HG03108 (cell line): ENCODE results near the gene TTC28.

Experiments used
- ATAC-seq: cut with Tn5 transposase; IDR thresholded peaks from one replicate; pipeline ENCODE4 v1.9.1; 2021; ENCODE audit warnings: moderate library complexity; ENCODE audit not compliant: unreplicated experiment

TTC28 gene

GRCh38 chr22:28412109-28412508 is 267.5 kb downstream of the TTC28 start:
- ATAC-seq = no peak

DNA sequence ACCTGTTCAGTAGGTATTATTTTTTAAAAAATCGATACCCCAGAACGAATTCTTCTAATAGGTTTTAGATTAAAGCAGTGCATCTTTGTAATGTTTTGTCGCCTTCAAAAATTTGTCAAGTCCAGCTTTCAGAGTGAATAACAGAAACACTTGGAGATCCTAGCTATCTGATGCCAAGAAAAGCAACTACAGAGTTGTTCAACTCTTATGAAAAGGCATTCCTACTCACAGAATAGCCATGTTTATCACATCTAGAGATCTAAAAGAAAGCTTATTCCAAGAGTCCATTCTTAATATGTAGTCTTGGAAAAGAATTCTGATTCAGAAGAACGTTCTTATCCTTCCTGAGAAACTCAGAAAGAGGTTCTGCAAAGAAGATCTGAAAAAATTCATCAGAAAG is 268.5 kb downstream of the TTC28 start:
- no peak for ATAC-seq

DNA sequence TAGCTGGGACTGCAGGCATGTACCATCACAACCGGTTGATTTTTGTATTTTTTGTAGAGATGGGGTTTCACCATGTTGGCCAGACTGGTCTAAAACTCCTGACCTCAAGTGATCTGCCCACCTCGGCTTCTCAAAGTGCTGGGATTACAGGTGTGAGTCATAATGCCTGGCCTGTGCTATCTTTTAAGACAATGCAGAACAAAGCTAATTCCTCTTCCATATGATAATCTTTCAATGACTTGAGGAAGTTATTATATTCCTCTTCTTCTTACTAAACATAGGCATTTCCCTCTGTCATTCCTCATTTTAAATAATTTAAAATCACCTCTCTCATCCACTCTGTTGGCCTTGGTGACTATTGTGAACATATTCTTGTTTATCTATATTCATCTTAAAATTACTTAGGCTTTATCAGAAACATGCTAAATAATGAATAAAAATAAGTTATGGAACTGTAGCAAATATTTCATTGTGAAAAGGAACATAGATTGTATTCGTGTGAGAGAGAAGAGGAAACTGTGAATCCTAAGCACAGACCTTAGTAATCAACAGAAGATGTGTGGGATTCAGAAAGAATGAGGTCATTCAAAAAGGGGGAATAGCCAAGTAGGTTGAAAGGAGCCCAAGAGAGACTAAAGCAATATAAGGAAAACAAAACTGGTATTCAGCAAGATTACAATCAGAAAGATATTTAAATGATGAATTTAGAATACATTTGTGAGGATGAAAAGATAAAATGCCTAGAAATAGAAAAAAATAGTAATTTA is 269.4 kb downstream of the TTC28 start:
- ATAC-seq = no peak

- no peak for ATAC-seq
Observed at GRCh38 chr22:28408709-28409108, 270.9 kb downstream of the TTC28 start.

- no peak for ATAC-seq
Observed at GRCh38 chr22:28407645-28408044, 272.0 kb downstream of the TTC28 start.

DNA sequence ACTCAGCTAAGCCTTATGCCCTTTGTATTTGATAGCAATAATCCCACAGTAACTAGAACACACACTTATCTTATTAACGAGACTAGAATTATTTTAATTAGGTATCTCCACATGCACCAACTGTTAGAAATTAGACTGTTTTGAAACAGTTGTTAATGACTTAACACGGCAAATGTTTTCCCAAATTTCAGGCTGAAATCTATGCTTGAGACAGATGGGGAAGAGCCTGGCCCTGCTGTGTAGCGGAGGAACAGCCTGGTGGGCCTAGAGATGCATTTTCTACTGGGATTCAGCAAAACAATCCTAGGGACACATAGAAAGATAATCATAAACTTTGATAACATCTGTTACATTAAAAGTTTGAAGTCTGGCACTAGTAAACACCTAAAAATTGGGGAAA is 273.4 kb downstream of the TTC28 start:
- no peak for ATAC-seq

DNA sequence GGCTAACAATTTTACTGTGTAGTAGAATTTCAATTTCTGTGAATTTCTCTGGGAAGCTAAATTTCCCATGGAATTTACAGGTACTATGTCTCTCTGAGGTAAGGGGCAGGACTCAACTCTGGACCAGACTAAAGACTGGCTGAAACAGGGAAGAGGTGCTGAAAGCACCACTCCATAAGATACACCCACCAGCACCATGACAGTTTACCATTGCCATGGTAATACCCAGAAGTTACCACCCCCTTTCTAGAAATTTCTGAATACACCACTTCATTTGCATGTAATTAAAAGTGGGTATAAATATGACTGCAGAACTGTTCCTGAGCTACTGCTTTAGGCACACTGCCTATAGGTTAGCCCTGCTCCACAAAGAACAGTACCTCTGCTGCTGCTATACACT is 274.1 kb downstream of the TTC28 start:
- ATAC-seq = no peak

DNA sequence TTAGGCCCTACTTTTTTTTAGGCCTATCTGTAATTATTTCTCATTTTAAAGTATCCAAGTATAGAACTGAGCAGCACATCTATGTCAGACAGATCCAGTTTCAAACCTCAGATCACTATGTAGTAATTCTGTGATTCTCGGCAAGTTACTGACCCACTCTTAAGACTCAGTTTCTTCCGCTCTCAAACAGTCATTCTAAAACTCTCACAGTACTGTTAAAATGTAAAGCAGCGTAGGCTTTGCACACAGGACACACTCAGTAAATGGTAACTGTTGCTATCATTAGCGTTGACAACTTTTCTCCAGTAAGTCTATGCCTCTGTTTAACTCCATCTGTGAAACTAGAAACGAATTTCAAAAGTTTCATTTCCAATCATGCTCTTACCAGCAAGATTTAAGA is 277.1 kb downstream of the TTC28 start:
- ATAC-seq = no peak

DNA sequence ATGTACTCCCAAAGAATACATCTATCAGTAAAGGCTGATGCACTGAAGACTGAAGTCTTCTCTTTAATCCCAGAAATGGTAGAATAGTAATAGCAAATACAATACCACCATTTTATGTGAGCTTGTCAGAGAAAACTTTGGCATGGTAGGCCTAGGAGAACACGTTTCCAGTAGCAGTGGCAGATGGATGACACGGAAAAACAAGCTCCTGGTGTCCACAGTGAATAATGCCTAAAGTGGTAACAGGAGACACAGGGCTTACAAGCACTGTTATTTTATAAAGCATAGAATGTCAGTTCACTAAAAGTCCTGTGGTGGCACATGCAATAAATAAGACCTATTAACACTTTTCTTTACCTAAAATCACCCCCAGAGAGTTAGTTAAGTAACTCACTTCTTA is 277.6 kb downstream of the TTC28 start:
- no peak for ATAC-seq

GRCh38 chr22:28398981-28399380 is 280.7 kb downstream of the TTC28 start:
- ATAC-seq = no peak

- no peak for ATAC-seq
Observed at GRCh38 chr22:28398355-28398754, 281.3 kb downstream of the TTC28 start.

- ATAC-seq = no peak
Observed at GRCh38 chr22:28397306-28397705, 282.3 kb downstream of the TTC28 start.

GRCh38 chr22:28395920-28396753 is 283.5 kb downstream of the TTC28 start:
- no peak for ATAC-seq

GRCh38 chr22:28395520-28395919 is 284.1 kb downstream of the TTC28 start:
- no peak for ATAC-seq

DNA sequence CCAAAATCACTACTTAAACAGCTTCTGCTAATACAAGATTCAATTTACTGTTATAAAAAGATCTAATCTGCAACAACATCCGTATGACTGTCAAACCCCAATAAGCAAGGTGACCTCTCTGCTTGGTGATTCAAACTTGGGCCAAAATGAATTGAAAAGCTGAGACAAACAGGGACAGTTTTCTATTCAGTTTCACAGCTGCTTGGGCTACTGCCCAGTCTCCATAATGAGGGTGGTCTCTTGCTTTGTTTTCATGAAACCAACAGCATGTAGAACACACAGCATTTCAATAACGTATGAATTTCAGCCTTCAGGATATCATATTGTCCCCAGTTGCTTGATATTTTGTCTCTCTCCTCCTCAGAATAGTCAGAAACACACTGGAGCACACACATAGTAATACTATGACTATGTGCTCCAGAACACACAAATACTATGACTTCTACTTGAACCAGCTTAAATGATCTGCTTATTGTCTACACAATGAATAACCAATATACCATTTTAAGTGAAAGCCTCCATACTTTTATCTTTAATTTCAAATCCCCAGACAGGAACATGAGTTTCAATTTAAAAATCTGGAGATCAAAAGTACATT is 285.0 kb downstream of the TTC28 start:
- no peak for ATAC-seq

GRCh38 chr22:28381429-28382167 is 298.0 kb downstream of the TTC28 start:
- ATAC-seq = no peak

- no peak for ATAC-seq
Observed at GRCh38 chr22:28379951-28380350, 299.7 kb downstream of the TTC28 start.

DNA sequence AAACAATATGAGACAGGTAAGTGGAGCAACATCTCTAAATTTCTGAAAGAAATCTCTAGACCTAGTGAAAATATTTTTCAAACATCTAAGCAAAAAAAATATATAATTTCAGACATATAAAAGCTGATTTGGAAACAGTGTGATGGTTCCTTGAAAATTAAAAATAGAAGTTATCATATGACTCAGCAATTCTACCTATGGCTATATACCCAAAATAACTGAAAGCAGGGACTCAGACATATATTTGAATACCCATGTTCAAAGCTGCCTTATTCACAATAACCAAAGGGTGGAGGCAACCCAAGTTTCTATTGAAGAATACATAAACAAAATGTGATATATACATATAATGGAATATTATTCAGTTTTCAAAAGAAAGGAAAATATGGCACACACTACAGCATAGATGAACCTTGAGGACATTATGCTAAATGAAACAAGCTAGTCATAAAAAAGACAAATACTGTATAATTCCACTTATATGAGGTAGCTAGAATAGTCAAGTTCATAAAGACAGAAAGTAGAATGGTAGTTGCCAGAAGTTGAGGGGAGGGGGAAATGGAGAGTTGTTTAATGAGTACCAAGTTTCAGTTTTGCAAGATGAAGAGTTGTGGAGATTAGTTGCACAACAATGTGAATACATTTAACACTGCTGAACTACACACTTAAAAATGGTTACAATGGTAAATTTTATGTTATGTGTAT is 300.4 kb downstream of the TTC28 start:
- no peak for ATAC-seq

DNA sequence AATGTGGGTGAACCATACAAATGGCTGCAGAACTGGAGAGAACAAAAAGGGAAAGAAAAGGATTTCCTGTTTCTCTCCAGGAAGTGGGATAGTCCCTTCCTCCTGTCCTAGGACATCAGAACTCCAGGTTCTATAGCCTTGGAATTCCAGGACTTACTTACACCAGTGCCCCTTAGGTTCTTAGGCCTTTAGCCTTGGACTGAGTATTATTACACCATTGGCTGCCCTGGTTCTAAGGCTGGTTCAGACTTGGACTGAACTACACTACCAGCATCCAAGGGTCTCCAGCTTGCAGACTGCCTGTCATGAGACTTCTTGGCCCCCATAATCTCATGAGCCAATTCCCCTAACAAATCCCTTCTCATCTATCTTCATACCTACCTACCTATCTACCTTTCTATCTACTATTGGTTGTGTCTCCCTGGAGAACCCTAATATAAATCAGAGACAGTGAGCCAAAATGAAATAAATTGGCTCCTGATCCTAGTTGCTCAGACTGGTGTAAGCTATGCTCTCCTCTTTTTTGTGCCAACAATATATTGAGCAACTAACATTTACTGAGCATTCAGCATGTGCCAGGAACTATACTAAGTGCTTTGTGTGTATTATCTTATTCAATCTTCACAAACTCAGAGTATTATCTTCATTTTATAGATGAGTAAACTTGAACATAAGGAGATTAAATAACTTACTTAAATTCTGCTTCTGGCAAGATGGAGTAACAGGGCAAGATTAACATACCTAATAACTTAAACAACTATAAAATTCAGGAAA is 303.7 kb downstream of the TTC28 start:
- ATAC-seq = no peak

DNA sequence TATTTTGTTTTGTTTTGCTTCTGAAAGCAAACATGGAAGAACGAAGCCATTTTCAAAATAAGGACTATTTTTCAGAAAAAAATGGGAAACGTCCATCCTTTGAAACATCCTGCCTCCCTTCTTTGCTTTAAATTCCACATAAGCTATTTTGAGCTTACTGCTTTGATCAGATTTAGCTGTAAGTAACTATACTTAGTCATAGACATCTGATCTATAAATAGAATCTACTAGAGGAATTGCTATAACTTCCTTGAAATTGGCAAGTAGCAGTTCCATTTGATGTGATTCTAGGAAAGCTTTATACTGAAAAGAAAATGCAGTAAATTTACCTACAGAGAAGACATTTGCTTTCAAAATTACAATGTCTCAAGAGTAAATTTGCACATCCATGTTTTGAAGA is 305.8 kb downstream of the TTC28 start:
- ATAC-seq = no peak
